HG02678 (cell line): ENCODE results near the gene PPIL3.

Experiments used
- ATAC-seq: cut with Tn5 transposase; IDR thresholded peaks from one replicate; pipeline ENCODE4 v1.9.1; 2021; ENCODE audit warnings: mild to moderate bottlenecking, moderate library complexity; ENCODE audit not compliant: unreplicated experiment

Gene PPIL3

GRCh38 chr2:200861617-200862155 lies 27.2 kb downstream of the PPIL3 start:
- no peak for ATAC-seq

DNA sequence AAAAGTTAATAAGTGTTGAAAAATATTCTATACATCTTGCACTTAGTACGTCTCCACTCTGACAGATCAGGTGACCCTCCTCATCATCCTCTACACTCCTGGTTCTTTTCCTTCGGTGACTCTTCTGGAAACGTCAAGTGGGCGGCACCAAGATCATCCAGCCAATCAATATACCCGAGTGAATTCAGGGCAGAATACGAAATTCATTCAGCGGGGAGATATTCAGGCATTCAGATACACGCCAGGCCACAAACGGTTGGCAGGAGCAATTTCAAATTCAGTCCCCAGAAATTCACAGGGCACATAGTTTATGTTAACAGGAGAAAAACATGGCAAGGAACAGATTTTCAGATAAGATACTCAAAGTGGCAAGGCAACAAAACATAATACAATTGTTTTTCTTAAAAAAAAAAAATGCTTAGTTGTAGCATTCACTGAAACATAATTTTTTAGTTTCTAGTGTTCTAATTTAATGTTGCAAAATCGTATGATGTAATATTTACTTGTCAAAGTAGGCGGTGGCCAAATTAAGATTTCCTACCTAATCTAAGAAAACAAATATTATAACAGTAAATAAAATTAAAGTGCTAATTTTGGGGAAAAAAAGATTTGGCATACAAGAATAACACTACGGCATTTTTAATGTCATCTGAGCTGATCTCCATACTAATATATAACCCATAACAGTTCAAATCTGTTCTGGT lies 28.6 kb downstream of the PPIL3 start:
- no peak for ATAC-seq

GRCh38 chr2:200856806-200857205 lies 32.1 kb downstream of the PPIL3 start:
- no peak for ATAC-seq

GRCh38 chr2:200852605-200853004 lies 36.3 kb downstream of the PPIL3 start:
- ATAC-seq: no peak

DNA sequence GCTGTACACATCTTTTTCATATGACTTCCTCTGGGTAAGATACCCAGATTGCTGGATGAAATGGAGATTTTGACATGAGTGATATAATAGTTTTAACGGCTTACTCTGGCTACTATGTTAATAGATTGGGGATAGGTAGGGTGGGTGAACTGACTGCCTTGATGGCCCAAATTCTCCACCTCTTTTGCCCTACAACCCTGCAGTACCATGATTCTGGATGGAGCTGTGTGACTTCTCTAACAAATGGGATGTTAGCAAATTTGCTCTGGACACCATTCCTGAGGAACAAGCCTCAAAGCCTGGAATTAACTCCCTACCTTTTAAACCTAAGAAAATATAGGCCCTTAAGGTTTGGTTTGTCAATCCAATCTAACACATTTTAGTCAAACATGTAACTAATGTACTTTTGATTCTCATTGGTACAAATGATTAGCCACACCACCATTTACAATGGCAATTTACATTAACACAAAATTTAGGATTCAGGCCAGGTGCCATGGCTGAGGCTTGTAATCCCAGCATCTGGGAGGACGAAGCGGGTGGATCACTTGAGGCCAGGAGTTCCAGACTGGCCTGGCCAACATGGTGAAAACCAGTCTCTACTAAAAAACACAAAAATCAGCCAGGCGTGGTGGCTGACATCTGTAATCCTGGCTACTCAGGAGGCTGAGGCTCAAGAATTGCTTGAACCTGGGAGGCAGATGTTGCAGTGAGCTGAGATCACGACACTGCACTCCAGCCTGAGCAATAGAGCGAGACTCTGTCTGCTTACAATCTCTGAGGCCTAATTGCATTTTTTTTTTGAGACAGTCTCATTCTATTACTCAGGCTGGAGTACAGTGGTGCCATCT lies 37.3 kb downstream of the PPIL3 start:
- no peak for ATAC-seq

GRCh38 chr2:200850512-200851256 lies 38.2 kb downstream of the PPIL3 start:
- ATAC-seq: no peak

DNA sequence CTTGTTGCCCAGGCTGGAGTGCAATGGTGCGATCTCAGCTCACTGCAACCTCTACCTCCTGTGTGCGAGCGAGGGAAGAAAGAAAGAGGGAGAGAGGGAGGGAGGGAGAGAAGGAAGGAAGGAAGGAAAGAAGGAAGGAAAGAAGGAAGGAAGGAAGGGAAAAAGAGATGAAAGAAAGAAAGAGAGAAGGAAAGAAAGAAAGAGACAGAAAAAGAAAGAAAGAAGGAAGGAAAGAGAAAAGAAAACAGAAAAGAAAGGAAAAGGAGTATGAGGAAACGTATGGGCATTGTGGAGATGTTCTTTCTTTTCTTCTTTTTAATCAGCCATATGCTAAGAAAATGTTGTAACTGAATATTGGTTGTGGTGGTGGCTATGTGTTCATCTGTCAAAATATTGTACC lies 40.9 kb downstream of the PPIL3 start:
- ATAC-seq: no peak

DNA sequence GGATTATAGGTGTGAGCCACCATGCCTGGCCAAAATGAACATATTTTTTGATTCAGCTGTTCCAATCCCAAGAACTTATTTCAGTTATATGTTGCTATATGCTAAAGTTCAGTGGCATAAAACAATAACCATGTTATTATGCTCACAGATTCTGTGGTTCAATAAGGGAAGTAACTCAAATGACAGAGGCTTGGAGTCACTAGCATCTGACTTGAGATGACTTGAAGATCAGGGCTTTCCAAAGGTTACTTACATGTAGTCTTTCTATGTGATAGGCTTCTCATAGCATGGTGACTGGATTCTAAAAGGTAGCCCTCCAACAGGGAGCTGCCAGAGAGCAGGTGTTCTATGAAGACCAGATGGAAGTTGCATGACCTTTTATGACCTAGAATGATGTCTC lies 41.6 kb downstream of the PPIL3 start:
- ATAC-seq: no peak

GRCh38 chr2:200845669-200846325 lies 43.1 kb downstream of the PPIL3 start:
- no peak for ATAC-seq

DNA sequence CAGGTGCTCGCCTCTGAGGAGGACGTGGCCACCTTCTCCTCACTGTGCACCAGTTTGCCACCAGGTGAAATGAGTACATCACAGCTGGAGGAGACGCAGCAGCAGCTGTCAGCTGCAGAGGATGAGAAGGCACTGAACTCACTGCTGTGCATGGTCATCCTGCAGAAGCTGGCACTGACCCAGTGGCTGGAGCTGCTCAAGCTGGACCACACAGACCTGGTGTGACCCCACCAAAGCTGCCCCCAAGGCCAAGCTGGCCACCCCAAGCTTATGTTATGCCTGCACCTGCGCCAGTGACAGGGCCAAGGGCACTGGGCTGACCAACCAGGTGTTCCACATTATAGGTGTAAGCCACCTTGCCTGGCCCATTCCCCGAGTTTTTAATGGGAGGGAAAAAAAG lies 43.7 kb downstream of the PPIL3 start:
- no peak for ATAC-seq

DNA sequence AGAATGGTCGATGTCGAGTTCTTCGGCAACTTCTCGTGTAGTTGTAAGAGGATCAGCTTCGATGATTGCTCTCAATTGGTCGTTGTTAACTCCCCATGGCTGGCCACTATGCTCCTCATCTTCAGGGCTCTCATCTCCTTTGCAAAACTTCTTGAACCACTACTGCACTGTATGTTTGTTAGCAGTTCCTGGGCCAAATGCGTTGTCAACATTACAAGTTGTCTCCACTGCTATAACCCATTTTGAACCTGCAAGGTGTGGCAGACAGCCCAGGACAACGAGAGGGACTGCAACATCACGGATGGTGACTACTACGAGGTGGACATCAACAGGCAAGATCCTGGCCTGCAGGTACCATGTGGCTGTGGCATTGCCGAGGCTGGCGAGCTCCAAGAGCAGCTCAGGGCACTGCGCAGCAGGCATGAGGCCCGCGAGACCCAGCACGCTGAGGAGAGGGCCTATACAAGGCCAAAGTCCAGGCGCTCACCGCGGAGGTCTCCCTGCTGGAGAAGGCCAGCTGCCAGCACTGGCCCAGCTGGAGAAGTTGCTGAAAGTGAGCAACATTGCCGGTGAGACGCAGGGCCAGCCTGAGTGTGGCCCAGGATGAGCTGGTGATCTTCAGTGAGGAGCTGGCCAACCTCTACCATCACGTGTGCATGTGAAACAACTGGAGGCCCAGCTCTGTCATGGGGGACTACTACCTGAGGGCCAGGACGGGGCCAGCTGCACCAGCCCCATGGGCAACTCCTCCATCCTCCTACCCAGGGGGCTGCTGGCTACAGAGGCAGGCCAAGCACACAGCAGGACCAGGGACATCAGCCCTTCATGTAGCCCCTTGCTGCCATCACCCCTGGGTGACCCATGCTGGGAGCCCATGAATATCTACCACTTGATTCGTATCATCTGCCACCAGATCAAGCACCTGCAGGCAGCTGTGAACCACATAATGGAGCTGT lies 44.6 kb downstream of the PPIL3 start:
- no peak for ATAC-seq

GRCh38 chr2:200839513-200839912 lies 49.4 kb downstream of the PPIL3 start:
- no peak for ATAC-seq

GRCh38 chr2:200834701-200835100 lies 54.2 kb downstream of the PPIL3 start:
- ATAC-seq: no peak

DNA sequence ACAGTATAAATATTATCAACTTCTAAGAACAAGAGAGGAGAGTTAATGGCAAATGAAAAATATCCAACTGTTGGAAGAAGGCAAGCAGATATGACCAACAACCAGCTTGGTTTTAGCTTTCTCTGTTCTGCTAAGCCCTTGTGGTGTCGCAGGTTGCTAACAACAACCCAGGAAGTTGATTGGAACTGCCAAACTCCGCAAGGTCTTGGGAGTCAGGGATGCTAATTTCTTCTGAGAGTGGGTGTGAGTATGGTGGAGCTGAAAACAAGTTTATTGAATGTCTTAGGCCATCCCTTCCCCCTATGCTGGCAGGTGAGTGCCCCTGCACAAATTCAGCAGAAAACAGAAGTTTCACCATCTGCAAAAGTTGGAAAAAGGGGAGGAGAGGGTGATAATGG lies 59.6 kb downstream of the PPIL3 start:
- no peak for ATAC-seq

- ATAC-seq: no peak
These were observed 60.2 kb downstream of the PPIL3 start for GRCh38 chr2:200828572-200829257.

DNA sequence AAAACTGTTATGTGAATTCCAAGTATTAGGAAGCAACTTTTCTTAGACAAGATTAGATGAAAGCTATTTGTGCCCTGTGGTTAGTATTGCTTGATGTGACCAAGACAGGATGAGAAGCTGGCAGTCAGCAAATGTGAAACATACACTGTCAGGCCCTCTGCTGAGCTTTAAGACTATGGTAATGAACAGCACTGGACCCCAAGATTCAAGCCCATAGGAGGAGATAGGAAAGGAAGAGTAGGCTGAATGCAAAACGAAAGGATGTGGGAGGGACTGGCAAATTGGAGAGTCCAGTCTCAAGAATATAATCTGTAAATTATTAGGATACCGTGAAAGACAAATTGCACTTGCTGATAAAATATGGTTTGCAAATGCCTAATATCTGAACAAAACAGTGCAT lies 60.8 kb downstream of the PPIL3 start:
- no peak for ATAC-seq

DNA sequence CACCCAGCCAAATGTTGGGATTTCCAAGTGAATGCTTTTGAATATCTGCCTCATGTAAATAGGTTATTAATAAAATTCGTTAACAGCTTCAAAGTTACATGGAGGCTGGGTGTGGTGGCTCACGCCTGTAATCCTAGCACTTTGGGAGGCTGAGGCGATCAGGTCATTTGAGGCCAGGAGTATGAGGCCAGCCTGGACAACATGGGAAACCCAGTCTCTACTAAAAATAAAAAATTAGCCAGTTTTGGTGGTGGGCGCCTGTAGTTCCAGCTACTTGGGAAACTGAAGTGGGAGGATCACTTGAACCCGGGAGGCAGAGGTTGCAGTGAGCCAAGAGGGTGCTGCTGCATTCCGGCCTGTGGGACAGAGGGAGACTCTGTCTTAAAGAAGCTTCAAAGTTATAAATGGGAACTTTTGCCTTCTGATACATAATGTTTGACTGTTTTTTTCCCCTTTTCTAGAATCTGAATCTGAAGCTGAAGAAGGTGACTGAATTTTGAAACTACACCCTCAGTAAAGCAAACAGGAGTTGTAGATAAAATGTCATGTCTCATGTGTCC lies 67.1 kb downstream of the PPIL3 start:
- ATAC-seq: no peak
